HS-27A (cell line): Measurements from ENCODE around the gene ZNF860.

Experiments
- DNase-seq: peaks from one replicate; pipeline ENCODE4 v3.0.0-alpha.2; 2012; ENCODE audit warnings: low read depth, missing footprints

ZNF860 gene

GRCh38 chr3:31981206-31982181 lies at the start of gene ZNF860, which contains the start of gene OSBPL10:
TSS of gene ZNF860 (plus strand) at chr3:31981750. CDS start at chr3:31989080, 7,330 bp downstream.
TSS of gene OSBPL10 (minus strand) at chr3:31981262. CDS start at chr3:31981179, 83 bp downstream.
- DNase-seq = peak; percentile 94

- no peak for DNase-seq
These were observed 48.6 kb upstream of the ZNF860 start for GRCh38 chr3:31932990-31933389.

- no peak for DNase-seq
These were observed 47.5 kb upstream of the ZNF860 start for GRCh38 chr3:31934018-31934417.

- DNase-seq = no peak
These were observed 46.7 kb upstream of the ZNF860 start for GRCh38 chr3:31934866-31935265.

- no peak for DNase-seq
These were observed 45.0 kb upstream of the ZNF860 start for GRCh38 chr3:31936420-31937060.

GRCh38 chr3:31937225-31937624 lies 44.3 kb upstream of the ZNF860 start:
- DNase-seq = no peak

- no peak for DNase-seq
These were observed 39.1 kb upstream of the ZNF860 start for GRCh38 chr3:31942446-31942845.

- DNase-seq = no peak
These were observed 38.5 kb upstream of the ZNF860 start for GRCh38 chr3:31943041-31943440.

GRCh38 chr3:31945738-31946052 lies 35.9 kb upstream of the ZNF860 start:
- no peak for DNase-seq

GRCh38 chr3:31946484-31947081 lies 35.0 kb upstream of the ZNF860 start:
- DNase-seq = no peak

GRCh38 chr3:31947162-31947561 lies 34.4 kb upstream of the ZNF860 start:
- no peak for DNase-seq

- DNase-seq = no peak
These were observed 33.9 kb upstream of the ZNF860 start for GRCh38 chr3:31947671-31948091.

- no peak for DNase-seq
These were observed 33.3 kb upstream of the ZNF860 start for GRCh38 chr3:31948280-31948679.

- no peak for DNase-seq
These were observed 29.3 kb upstream of the ZNF860 start for GRCh38 chr3:31952205-31952604.

- DNase-seq = no peak
These were observed 28.5 kb upstream of the ZNF860 start for GRCh38 chr3:31953091-31953490.

GRCh38 chr3:31953636-31954035 lies 27.9 kb upstream of the ZNF860 start:
- no peak for DNase-seq

- DNase-seq = no peak
These were observed 26.0 kb upstream of the ZNF860 start for GRCh38 chr3:31955581-31955980.

GRCh38 chr3:31957106-31957505 lies 24.4 kb upstream of the ZNF860 start:
- DNase-seq = no peak

- no peak for DNase-seq
These were observed 22.8 kb upstream of the ZNF860 start for GRCh38 chr3:31958701-31959152.

- no peak for DNase-seq
These were observed 22.3 kb upstream of the ZNF860 start for GRCh38 chr3:31959251-31959650.

- no peak for DNase-seq
These were observed 21.4 kb upstream of the ZNF860 start for GRCh38 chr3:31959951-31960792.
